ENCODE data around the gene MND1.

- TF ChIP-seq CTCF (conservative IDR thresholded peaks at IDR 0.05; ENCODE audit: low read length) = no peak
- TF ChIP-seq EZH2phosphoT487 (IDR thresholded peaks at IDR 0.05; ENCODE audit: borderline replicate concordance) = no peak
Observed at GRCh38 chr4:153325558-153325957, 18.9 kb upstream of the MND1 start.
